ENCODE results near the gene RIN1.
"Not testable (repeated sequence)": the region's sequence is repeated elsewhere in the genome, so short reads cannot be mapped to it uniquely, and the experiment has no call there.

RIN1 gene

DNA sequence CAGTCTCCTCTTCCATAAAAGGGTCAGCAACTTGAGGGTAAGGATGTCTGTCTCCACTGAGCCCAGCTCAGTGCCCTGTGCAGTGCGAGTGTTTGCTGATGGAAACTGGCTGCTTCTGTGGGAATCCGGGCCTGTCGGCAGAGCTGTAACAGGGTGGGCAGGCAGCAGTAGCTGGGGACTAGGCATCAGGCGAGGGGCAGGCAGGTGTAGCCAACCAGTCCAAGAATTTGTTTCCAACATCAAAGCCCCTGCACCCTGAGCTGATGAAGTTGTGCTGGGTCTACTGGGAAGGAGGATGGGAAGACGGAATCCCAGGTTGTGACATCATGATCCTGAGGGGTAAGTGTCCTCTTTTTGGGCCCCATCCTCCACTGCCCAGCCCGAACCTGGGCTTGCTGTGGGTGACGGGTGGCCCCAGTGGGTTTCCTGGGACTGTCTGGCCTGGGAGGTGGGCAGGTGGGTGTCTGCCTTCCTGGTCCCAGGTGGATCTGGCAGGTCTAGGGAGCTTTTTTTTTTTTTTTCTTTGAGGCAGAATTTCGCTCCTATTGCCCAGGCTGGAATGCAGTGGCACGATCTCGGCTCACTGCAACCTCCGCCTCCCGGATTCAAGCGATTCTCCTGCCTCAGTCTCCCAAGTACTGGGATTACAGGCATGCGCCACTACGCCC lies 24.3 kb upstream of the RIN1 start:
- DNase-seq (ENCODE audit: low read depth) = no peak

DNA sequence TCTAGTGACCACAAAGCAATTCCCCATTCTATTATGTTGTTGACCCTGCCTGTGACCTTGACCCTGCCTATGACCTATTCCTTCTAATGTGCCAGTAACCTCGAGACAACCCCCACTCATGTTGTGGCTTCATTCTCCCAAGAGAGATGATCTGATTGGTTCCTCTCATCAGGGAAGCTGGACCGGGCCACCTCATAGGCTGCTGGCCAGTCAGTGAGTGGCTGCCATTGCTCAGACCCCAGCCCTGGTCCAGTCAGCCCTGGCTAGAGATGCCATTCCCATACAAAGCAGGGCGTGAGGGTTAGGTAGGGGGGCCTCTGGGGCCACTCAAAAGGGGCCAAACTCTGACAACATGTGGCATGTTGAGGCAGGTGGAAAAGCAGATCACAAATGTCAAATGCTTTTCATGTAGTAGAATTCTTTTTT lies 23.4 kb upstream of the RIN1 start:
- DNase-seq (ENCODE audit: low read depth) = no peak

DNA sequence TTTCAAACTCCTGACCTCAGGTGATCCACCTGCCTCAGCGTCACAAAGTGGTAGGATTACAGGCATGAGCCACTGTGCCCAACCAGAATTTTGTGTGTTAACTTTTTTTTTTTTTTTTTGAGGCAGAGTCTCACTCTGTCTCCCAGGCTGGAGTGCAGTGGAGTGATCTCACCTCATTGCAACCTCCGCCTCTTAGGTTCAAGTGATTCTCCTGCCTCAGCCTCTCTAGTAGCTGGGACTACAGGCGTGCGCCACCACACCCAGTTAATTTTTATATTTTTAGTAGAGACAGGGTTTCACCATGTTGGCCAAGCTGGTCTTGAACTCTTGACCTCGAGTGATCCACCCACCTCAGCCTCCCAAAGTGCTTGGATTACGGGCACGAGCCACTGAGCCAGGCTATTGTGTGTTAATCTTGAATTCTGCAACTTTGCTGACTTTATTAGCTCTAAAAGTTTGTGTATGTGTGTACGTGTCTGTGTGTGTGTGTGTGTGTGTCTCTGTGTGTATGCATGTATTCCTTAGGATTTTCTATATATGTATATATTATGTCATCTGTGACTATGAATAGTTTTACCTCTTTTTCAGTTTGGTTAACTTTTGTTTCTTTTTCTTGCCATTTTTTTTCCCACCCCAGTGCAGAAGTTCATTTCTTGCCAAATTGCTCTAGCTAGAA lies 14.5 kb upstream of the RIN1 start:
- not testable (repeated sequence) for DNase-seq (ENCODE audit: low read depth)

DNA sequence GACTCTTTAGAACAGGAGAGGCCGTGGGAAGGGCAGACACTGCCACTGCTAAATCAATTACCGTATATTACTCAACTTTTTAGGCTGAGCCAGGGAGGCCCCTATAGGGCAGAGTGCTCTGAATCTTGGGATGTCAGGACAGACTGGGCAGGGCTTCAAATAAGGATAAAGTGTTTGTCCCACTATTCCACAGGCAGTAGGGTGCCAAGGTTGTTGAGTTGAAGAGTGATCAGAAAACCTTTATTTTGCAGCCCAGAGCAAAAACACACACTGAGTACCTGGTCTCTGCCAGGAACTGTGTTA lies 12.8 kb upstream of the RIN1 start:
- no peak for DNase-seq (ENCODE audit: low read depth)

DNA sequence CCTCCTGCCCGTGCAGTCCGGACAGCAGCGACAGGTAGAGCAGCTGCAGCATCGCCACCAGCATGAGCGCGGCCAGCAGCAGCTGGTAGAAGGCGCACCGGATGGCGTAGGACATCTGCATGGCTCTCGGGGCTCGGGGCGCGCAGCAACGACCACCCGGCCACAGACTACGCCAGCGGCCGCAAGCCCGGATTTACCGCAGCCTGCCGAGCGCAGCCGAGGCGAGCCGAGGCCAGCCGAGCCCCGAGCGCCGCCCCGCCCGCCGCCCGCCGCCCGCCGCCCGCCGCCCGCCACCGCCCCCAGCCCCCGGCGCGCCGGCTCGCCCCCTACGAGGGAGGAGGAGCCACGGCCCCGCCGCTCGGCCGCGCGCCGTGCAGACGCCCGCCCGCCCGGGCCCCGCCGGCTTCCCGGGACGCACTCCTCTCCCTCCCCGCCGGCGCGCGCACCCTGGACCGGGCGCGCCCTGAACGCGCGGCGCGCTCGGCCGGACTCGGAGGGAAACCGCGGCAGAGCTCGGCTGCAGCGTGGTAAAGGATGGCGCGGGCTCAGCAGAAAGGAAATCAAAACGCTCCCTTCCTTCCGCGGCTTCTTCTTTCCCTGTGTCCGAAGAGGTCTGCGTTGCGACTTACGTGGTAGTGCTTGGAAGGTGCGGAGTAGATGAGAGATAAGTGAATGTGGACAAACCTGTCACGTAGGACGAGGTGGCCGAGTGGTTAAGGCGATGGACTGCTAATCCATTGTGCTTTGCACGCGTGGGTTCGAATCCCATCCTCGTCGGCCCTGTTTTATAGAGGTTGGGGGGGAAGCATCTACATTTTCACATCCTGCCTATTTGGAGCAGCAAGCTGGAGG lies 11.4 kb upstream of the RIN1 start, which contains the start of gene B4GAT1:
Gene B4GAT1, minus strand, starts transcription at position 205 of the 852 bp plus-strand sequence. Its CDS starts 84 bp downstream, at position 121.
- DNase-seq (ENCODE audit: low read depth) = peak; percentile 85

DNA sequence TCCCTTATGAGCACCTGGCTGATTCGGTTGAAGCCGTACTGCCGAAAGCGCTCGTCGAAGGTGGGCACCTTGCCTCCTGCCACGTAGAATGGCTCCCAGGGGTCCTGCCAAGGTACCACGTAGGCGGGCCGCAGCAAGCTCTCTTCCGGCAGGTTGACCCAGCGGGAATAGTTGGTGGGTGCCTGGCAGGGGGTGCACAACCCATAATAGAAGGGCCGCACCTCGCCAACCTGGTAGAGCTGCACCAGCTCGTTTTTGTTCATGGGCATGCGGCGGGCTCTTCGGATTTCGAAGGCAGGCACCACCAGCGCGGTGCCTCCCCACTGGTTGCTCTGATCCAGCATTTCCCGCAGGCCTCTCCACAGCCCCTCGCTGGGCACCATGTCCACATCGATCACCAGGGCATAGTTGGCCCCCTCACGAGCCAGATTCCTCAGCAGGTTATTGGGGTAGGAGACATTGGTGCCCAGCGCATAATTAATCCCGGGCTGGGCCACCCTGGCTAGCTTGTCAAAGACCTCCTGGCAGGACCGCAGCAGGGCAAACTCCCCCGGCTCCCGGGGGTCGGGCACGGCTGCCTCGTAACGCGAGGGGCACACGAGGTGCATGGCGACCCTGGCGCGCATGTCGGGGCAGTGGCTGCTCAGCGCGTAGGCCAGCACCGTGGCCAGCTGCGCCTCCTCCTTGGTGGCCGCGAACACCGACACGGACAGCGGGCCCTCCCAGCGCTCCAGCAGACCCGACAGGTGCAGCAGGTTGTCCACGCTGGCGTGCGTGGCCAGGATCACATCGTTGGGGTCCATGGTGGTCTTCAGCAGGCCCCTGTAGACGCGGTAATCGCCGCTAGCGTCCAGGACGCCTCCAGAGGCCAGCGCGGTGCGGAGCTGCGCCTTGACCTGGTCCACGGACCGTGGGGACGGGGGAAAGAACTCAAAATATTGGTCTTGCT lies 10.5 kb upstream of the RIN1 start:
- DNase-seq (ENCODE audit: low read depth) = no peak

DNA sequence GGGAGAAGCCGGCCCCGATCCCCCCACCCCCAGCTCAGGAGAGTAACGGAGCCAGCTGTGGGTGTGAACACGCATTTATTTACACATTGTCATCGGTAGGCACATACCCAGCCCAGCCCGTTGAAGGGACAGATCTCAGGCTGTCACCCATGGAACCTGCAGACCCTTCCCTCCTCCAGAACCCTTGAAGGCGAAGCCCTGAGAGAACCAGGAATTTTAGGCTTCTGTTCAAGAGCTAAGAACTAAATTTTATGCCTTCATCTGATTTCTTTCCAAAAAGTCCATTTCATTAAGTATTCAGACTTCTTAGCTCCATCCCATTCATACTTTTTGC lies 9.0 kb upstream of the RIN1 start:
- no peak for DNase-seq (ENCODE audit: low read depth)

DNA sequence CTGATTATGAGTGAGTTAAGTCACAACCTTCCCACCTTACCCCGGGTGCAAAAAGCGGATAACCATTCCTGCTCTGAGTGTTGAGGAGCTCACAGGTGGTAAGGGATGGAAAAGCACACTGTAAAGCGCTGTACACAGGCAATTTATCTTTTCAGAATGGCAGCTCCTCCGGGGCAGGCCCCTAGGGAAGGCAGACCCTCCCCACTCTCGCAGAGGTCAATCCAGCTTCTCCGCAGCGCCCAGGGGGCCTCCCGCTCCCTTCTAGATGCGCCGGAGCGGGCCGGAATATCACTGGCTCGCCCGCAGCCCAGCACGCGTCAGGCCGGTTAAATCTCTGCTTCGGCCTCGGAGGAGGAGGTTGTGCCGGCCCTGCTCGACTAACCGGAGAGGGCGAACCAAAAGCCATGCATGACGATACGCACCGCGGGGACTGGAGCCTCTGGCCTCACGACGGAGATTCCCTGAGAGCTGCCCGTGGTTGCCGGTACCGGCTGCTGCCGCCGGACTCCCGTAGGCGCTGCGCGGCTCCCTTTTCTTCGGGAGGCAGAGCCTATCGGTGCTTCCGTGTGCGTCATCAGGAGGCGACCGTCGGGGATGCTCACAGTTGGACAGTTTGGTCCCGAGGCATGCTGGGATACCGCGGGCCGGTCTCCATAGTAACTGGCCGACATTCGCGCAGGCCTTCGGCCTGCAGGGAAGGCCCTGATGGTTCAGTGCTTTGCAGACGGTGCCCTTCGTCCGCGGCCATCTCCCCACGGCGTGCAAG lies 8.5 kb upstream of the RIN1 start, which contains the start of gene BRMS1:
Gene BRMS1, minus strand, starts transcription at position 555 of the 766 bp plus-strand sequence. CDS start 2,870 bp downstream, outside the sequence.
- DNase-seq (ENCODE audit: low read depth) = peak; percentile 93

DNA sequence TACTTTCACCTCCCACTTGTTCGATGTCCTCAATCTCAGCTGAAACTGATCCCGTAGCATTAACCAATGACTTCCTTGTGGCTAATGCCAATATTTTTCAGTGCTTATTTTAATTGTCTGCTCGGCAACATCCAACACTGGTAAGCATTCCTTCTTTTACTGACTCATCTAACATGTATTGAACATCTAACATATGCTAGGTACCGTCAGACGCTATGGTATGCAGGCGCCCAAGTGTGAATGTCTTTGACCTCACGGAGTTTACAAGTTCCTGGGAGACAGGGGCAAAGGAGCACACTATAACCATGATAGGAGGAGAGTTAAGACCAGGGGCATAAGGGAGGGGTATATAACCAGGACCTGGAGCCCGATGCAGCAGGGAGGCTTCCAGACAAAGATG lies 6.9 kb upstream of the RIN1 start:
- no peak for DNase-seq (ENCODE audit: low read depth)

DNA sequence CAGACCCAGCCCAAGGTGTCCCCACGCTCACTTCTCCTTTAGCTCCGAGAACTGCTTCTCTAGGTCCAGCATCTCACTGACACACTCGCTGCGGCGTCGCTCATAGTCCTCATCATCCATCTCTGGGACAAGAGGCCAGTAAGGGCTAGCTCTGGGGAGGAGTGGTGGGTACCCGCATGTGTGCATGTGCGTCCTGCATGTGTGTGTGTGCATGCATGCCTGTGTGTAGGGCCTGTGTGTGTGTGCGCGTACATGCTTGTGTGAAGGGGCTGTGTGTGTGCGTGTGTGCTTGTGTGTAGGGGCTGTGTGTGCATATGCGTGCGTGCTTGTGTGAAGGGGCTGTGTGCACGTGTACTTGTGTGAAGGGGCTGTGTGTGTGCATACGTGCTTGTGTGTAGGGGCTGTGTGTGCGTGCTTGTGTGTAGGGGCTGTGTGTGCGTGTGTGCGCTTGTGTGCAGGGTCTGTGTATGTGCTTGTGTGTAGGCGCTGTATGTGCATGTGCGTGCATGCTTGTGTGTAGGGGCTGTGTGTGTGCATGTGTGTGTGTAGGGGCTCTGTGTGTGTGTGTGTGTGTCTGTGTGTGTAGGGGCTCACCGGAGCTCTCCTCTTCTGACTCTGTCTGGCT lies 5.4 kb upstream of the RIN1 start:
- no peak for DNase-seq (ENCODE audit: low read depth)

DNA sequence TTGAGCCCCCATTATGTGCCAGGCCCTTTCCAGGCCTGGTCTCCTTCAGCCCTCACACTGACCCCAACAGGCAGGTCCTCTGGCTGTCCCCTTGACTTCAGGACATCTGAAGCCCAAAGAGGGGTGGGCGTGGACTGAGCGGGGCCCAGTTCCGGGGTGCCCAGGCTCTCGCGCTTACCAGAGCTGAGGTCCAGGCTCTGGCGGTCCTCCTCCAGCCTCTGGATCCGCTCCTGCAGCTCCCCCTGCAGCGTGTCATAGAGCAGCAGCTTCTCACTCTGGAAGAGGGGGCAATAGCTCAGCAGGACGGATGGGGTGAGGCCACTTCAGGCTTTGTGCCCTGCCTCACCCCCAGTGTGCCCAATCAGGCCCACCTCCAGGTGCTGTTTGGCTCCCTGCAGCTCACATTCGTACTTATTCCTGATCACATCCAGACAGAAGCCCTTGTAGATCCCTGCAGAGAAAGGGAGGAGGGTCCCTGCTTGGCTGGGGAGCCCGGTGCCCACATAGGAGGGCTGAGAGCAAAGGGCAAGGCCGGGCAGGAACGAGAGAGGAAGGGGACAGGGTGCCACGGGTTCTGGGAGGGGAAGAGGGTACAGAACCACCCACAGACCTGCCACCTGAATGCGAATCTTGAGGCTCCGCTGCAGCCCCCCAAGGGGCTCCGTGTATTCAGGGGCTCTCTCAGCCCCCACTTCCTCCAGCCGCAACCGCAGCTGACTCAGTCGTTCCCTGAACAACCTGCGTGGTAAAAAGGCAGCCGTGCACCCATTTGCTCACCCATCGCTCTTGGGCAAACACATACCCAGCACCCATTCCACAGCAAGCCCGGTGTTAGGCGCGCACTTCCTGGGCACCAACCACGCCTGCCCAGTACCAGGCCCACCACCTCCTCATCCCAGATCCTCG lies 4.6 kb upstream of the RIN1 start:
- DNase-seq (ENCODE audit: low read depth) = no peak

DNA sequence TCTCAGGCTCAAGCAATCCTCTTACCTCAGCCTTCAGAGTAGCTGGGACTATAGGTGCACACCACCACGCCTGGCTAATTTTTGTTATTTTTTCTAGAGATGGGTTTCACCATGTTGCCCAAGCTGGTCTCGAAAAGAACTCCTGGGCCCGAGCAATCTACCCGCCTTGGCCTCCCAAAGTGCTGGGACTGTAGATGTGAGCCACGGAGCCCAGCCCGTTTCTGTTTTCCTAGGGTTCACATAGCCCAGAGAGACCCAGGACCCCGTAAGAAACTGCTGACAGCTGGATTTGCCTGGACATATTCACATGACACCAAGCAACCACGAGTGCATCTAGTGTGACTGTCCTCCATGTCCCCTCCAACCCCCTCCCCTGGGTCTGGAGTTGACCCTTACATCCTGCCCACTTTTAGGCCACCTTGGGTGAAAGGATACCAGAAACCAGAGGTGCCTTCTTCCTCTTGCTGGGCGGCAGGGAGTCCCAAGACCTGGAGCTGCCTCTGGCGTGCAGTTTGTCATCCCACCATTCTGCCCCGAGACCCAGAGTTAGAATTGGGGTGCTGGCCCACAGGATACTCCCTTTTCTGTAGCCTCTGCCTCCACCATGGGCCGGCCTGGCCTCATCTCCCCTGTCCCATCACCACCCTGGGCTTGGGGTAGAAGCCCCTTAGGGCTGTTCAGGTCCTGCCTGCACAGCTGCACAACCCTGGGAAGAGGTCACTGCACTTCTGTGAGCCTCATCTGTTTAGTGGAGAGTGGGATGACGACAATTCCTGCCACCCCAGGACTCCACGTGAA lies 3.7 kb upstream of the RIN1 start:
- no peak for DNase-seq (ENCODE audit: low read depth)

DNA sequence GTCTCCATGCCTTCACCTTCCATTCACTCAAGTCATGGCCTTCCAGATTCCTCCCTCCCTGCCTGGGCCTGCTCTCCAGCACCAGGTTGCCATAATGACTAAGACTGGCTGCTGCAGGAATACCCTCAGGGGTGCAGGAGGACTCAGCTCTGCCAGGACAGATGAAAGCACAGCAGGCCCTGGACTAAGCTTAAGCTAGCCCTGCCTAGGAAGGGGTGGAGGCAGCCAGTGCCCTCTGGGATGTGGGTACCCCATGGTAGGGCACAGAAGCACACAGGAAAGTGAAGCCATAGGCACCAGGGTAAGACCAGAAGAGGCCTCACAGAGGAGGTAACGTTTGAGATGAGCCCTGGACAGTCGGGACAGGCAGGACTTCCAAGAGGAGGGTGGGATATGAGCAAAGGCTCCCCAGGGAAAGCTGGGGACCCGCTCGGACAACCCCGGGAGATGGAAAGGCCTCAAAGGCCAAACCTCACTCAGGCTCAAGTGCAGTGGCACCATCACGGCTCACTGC lies 3.0 kb upstream of the RIN1 start:
- DNase-seq (ENCODE audit: low read depth) = no peak

DNA sequence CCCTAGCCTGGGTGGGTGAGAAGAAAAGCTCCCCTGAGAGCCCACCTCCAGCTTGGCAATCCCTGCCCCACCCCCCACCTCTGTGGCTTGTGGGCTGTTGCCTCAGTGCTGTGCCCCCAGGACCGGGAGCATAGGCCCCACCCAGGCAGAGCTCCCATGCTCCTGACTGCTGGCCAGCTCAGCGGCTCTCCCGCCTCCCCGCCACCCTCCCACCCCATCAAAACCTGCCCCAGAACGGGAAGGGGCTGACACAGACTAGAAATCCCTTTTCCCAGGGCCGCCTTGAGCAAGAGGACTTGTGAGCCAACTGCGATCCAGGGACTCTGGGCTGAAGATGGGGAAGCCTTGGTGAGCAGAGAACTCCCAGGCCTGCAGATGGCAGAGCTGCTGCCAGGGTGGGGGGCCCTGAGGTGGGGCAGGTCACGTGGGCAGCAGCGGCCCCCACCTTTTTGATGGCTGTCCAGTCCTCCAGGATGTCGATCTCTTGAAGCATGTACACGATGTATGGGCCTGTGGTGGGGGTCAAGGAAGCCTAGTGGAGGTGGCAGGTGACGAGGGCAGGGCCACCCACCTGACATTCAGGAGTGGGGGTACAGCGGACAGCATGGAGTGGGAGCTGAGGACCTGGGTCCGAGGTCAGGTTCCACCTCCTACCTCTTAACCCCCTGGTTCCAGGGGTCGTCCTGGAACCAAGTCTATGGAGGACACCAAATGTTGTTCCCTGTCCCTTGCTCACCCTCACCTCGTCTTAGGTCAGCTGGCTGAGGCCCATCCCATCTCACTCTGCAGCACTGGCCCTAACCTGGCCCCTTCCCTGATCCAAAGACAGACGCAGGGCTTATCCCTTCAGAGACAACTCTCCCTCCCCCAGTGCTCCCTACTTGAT lies 2.3 kb upstream of the RIN1 start:
- DNase-seq (ENCODE audit: low read depth) = no peak

DNA sequence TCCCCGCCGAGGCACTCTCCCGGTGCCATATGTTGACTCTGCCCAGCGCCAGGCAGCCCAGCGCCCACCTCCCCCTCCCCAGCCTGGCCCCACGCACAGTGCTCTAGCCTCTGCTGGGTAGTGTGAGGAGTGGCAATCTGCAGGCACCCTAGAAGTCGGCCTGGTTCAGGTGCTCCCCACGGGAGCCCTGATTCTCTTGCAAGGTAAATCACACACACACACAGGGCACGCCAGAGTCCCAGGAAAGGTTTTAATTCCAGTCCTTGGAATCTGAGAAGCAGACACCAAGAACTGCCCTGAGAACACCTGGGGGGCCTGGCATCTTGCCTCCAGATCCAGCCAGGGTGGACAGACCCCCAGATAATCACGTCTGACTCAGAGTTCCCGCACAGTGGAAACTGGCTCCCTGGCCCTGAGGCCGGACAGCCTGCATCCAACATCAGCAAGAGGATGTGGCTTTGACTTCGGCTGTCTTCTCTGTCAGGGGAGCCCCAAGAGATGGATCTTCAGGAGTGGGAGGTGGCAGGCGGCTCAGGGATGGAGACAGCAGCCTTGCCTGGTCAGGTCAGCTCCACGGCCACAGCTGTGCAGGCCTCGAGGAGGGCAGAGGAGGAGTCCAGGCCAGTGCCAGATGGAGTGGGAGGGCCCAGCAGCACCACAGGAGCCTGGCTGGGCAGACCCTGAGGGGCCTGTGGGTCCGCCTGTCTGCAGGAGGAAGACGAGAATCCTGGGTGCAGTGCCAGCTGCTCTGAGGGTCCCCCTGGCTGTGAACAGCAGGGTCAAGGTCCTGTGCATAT lies 1.1 kb upstream of the RIN1 start:
- DNase-seq (ENCODE audit: low read depth) = no peak

DNA sequence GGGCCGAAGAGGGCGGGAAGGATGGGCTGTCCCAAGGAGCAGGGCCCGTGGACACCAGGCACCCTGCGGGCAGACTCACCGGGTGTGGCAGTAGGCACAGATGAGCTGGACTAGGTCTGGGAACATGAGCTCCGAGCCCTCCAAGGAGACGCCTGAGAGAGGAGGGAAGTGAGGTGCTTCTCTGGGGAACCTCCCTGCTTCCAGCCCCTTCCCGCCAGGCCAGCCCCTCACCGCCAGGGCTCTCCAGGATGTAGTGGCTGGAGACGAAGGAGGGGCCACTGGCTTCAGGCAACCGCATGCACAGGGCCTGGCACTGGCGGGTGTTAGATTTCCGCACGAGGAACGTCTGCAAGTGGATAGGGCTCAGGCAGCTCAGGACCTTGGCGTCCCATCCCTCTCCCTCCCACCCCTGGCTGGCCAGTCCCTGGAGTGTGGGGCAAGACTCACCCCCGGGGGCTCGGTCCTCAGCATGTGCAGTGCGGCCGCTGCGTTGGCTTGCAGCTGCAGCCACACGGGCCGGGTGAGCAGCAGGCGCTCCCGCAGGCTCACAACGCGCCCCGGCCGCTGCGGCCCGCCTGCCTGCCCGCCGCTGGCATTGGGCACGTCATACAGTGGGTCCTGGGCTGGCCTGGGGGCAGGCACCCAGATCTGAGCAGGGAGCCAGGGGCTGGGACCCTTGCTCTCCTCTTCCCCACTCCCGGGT lies 552 bp downstream of the RIN1 start:
- DNase-seq (ENCODE audit: low read depth) = no peak
